ENCODE measurements around the gene ZNF534. TPM values are rescaled to one million over a fixed set of nuclear protein-coding genes. Genes with fewer than 3 reads are reported as not detected.

Gene ZNF534
- total and polyA plus RNA-seq, 2 of the 8 experiments (the other 6 are each of a cell fraction or from before 2014, with no cell fraction given), result not detected

- H3K23ac ChIP-seq (ENCODE audit: insufficient read length), result no peak overlapping the region
- no peak overlapping the region for H4K5ac ChIP-seq (ENCODE audit: insufficient read length, low read depth, low read length)
- H3K18ac ChIP-seq (ENCODE audit: extremely low read depth, low read length), result no peak overlapping the region
- no peak overlapping the region; the same call in 1 of the 2 replicates for H4K8ac ChIP-seq (ENCODE audit: extremely low read depth, insufficient read depth, low read length)
- no peak overlapping the region for H2BK12ac ChIP-seq (ENCODE audit: low read depth, low read length)
- no peak overlapping the region for H3K56ac ChIP-seq (replicated peaks; ENCODE audit: insufficient read length, low read depth, low read length)
- H3K14ac ChIP-seq (ENCODE audit: insufficient read length), result no peak overlapping the region
- TF ChIP-seq USF2 (IDR thresholded peaks at IDR 0.05; ENCODE audit: low read length) (no peak), SUZ12 (IDR thresholded peaks at IDR 0.05; ENCODE audit: low read length) (no peak), SP1 (IDR thresholded peaks at IDR 0.05; ENCODE audit: low read depth, low read length) (no peak), CREB1 (IDR thresholded peaks at IDR 0.05) (no peak), SIRT6 (IDR thresholded peaks at IDR 0.05; ENCODE audit: low read length) (no peak), NRF1 (IDR thresholded peaks at IDR 0.05; ENCODE audit: low read depth, low read length) (no peak), SAP30 (IDR thresholded peaks at IDR 0.05; ENCODE audit: insufficient read depth, insufficient replicate concordance, low read length) (no peak), GABPA (IDR thresholded peaks at IDR 0.05; ENCODE audit: borderline replicate concordance, insufficient read depth, low read length) (no peak), E2F6 (IDR thresholded peaks at IDR 0.05) (no peak), ATF3 (IDR thresholded peaks at IDR 0.05; ENCODE audit: insufficient read depth, low read depth, low read length) (no peak), HDAC6 (IDR thresholded peaks at IDR 0.05; ENCODE audit: low read depth, low read length) (no peak), GTF2F1 (IDR thresholded peaks at IDR 0.05; ENCODE audit: borderline replicate concordance, low read depth, low read length) (no peak)
- H3K27ac ChIP-seq (ENCODE audit: low read depth, low read length), result no peak overlapping the region
- WGBS, 2 experiments (ENCODE audit: extremely low coverage in 1 of 2, insufficient coverage in 1 of 2, insufficient read length in 1 of 2, insufficient replicate concordance in 2 of 2, low coverage in 1 of 2, low lambda C conversion rate in 2 of 2, missing lambda C conversion rate in 1 of 2), result 93% methylated on average over 6 of the region's 6 CpGs; no CpG with 5 or more reads in 1 of the 2 experiments
- peaks cover 0 to 45% (median 0%) of the 10 kb centered on the region in 4 experiments; a peak in 5 of 8 replicates for H3K36me3 ChIP-seq (ENCODE audit: control insufficient read depth in 2 of 4, insufficient read depth in 4 of 4, low read length in 3 of 4)
- no peaks in the 10 kb centered on the region for H3K4me1 ChIP-seq (replicated peaks in 1 of 4; ENCODE audit: control insufficient read depth in 3 of 4, insufficient read depth in 4 of 4, low read length in 3 of 4)
- no peak overlapping the region for H2BK5ac ChIP-seq (ENCODE audit: low read depth, low read length)
- ChIA-PET POLR2A (ENCODE audit: partially characterized antibody) (no interaction called here), CTCF (ENCODE audit: partially characterized antibody) (no interaction called here)
- DNase-seq (ENCODE audit: low read depth in 1 of 2, low spot score in 2 of 2), result no peak
- H3K79me1 ChIP-seq (ENCODE audit: low read depth, low read length), result no peaks in the 10 kb centered on the region
- no peaks in the 10 kb centered on the region for H4K20me1 ChIP-seq (replicated peaks in 1 of 2; ENCODE audit: control insufficient read depth in 1 of 2, insufficient read depth in 2 of 2, low read length in 2 of 2)
- H3K79me2 ChIP-seq (ENCODE audit: control insufficient read depth in 1 of 2, insufficient read depth in 2 of 2, low read length in 2 of 2), result no peaks in the 10 kb centered on the region
- H3K4me2 ChIP-seq (ENCODE audit: insufficient read depth in 1 of 2, low read depth in 2 of 2, low read length in 2 of 2), result no peak overlapping the region
- H3K4ac ChIP-seq (replicated peaks; ENCODE audit: insufficient read length, low read depth, low read length), result no peak overlapping the region
- no peak overlapping the region for H2BK15ac ChIP-seq (ENCODE audit: low read length)
- H3K27me3 ChIP-seq (replicated peaks in 1 of 4; ENCODE audit: control insufficient read depth in 3 of 4, extremely low read depth in 1 of 4, insufficient read depth in 3 of 4, low read length in 3 of 4), result no peaks in the 10 kb centered on the region
- no peak overlapping the region for H2BK20ac ChIP-seq (ENCODE audit: low read length)
- H3K4me3 ChIP-seq (ENCODE audit: extremely low read depth in 1 of 4, insufficient read depth in 2 of 4, low read depth in 3 of 4, low read length in 4 of 4), result no peak overlapping the region
- no peak overlapping the region for H2BK120ac ChIP-seq (replicated peaks; ENCODE audit: low read depth, low read length)
- H2AFZ ChIP-seq (ENCODE audit: low read length), result no peak overlapping the region
- H3K9me3 ChIP-seq (ENCODE audit: insufficient read depth in 2 of 2, low read depth in 1 of 2, low read length in 1 of 2), result peaks cover 30 to 47% of the 10 kb centered on the region in 2 experiments
- H3K9ac ChIP-seq (replicated peaks in 1 of 4; ENCODE audit: extremely low read depth in 1 of 4, low read depth in 3 of 4, low read length in 3 of 4), result no peak overlapping the region
- H4K91ac ChIP-seq (replicated peaks; ENCODE audit: insufficient read length, low read length), result no peak overlapping the region
- no peak overlapping the region for H2AK5ac ChIP-seq (ENCODE audit: low read depth, low read length)
- H3K23me2 ChIP-seq (ENCODE audit: low read depth, low read length), result no peaks in the 10 kb centered on the region
- no peak for FAIRE-seq
Measured at GRCh38 chr19:52410276-52410675, 18.7 kb upstream of the ZNF534 start.

Data from H1 (cell line).